Measurements from ENCODE around the gene TOX2. TPM values are rescaled to one million over a fixed set of nuclear protein-coding genes. Genes with fewer than 3 reads are reported as not detected.
A peak's percentile ranks its signal among the peaks of the same experiment; 100 is the strongest.

TOX2 gene
- total and polyA plus RNA-seq, 2 of the 4 experiments (the other 2 are of a cell fraction): 1.3 to 17.5 TPM

DNA sequence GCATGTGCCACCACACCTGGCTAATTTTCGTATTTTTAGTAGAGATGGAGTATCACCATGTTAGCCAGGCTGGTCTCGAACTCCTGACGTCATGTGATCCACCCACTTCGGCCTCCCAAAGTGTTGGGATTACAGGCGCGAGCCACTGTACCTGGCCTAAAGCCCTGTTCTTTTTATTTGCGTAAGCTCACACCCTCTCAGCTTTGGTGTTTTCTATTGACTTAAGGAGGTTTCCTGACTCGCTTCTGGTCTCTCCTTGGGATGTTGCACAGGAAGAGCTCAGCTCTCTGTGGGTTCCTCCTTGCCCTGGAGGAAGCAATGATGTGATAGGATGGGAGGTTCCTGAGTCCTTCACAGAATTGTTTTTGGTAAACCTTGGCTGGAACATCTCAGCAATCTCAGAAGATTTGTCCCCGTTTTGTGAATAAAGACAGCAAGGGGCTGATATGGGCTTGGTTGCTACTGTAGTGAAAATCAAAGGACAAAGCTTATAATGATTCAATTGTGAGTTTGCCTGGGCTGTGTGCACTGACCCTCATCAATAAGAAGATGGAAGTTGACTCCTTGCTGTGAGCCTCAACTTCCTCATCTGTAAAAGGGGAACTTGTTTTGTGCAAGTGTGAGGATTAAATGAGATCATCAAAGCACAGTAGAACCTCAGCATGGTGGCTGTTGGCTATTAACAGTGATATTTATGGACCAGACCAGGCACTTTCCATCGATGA, 27.0 kb downstream of the TOX2 start:
- no peaks in the 10 kb centered on the region for H3K36me3 ChIP-seq (ENCODE audit: control insufficient read depth, insufficient read depth, low read length)
- ChIA-PET CTCF (interaction anchor here (0.6 to 1.7 kb wide), 3 partner anchors 25 to 493 kb away, joined by 3 to 5 read pairs (median 4); no protein-coding TSS in a partner anchor), POLR2A (ENCODE audit: unreplicated experiment) (no interaction called here)
- peak overlapping the region; percentile 99 for H2BK15ac ChIP-seq (ENCODE audit: low read depth, low read length)
- in situ Hi-C loops (cut with MboI; ENCODE audit: low sequenced_read_pairs): loop anchor here (25.0 kb wide), 1 partner anchor 1846 kb away; the partner anchor contains the start of genes DNTTIP1 and WFDC3
- peaks cover 32 to 94% of the 10 kb centered on the region in 2 experiments for H3K79me1 ChIP-seq (ENCODE audit: low read depth in 1 of 2, low read length in 2 of 2)
- TF ChIP-seq MXI1 (IDR thresholded peaks at IDR 0.05; ENCODE audit: borderline replicate concordance, low read depth, low read length) (no peak), BHLHE40 (IDR thresholded peaks at IDR 0.05; ENCODE audit: low read depth, low read length) (no peak), MAFK (IDR thresholded peaks at IDR 0.05; ENCODE audit: low read depth, low read length) (no peak), CEBPB (IDR thresholded peaks at IDR 0.05; ENCODE audit: low read depth, low read length) (no peak), FOS (IDR thresholded peaks at IDR 0.05; ENCODE audit: low read depth, low read length) (no peak), SMC3 (IDR thresholded peaks at IDR 0.05; ENCODE audit: low read depth, low read length) (no peak), RCOR1 (IDR thresholded peaks at IDR 0.05; ENCODE audit: insufficient replicate concordance, low read length) (no peak), MAZ (IDR thresholded peaks at IDR 0.05; ENCODE audit: borderline replicate concordance, low read depth, low read length) (no peak), NFE2L2 (IDR thresholded peaks at IDR 0.05; ENCODE audit: low read depth, low read length) (no peak), RAD21 (IDR thresholded peaks at IDR 0.05; ENCODE audit: low read length) (no peak)
- TF ChIP-seq, protein P1, sequence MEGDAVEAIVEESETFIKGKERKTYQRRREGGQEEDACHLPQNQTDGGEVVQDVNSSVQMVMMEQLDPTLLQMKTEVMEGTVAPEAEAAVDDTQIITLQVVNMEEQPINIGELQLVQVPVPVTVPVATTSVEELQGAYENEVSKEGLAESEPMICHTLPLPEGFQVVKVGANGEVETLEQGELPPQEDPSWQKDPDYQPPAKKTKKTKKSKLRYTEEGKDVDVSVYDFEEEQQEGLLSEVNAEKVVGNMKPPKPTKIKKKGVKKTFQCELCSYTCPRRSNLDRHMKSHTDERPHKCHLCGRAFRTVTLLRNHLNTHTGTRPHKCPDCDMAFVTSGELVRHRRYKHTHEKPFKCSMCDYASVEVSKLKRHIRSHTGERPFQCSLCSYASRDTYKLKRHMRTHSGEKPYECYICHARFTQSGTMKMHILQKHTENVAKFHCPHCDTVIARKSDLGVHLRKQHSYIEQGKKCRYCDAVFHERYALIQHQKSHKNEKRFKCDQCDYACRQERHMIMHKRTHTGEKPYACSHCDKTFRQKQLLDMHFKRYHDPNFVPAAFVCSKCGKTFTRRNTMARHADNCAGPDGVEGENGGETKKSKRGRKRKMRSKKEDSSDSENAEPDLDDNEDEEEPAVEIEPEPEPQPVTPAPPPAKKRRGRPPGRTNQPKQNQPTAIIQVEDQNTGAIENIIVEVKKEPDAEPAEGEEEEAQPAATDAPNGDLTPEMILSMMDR (conservative IDR thresholded peaks at IDR 0.05; ENCODE audit: low read depth, low read length): no peak
- 80% methylated on average over 1 of the region's 10 CpGs; no CpG with 5 or more reads in 1 of the 2 experiments for whole genome bisulfite sequencing, 2 experiments (ENCODE audit: extremely low coverage in 2 of 2, insufficient read length in 1 of 2)
- peak overlapping the region; percentile 77; the same call in 1 of the 2 replicates for H3K27ac ChIP-seq (ENCODE audit: insufficient read depth, low read length)
- H3K4me1 ChIP-seq (ENCODE audit: control insufficient read depth, insufficient read depth, low read length): peaks cover 45% of the 10 kb centered on the region
- BruUV-seq (replicated peaks): no TSS peak
- no peak overlapping the region for H3K4me2 ChIP-seq (ENCODE audit: low read depth, low read length)
- peak overlapping the region; percentile 91 for H2BK5ac ChIP-seq (ENCODE audit: low read depth, low read length, poor library complexity, severe bottlenecking)
- DNase-seq (peak; percentile 39), ATAC-seq (ENCODE audit: low read depth) (no peak)
- peak overlapping the region; percentile 78 to 89 for H4K8ac ChIP-seq (ENCODE audit: low read depth in 2 of 2, low read length in 2 of 2)
- no peaks in the 10 kb centered on the region for H3K27me3 ChIP-seq (ENCODE audit: control insufficient read depth, insufficient read depth, low read length)
- dilution Hi-C loops (cut with HindIII; ENCODE audit: low sequenced_read_pairs, unreplicated experiment): no loop called here
- peak overlapping the region; percentile 92 for H2AK5ac ChIP-seq (ENCODE audit: low read depth, low read length)
- no peaks in the 10 kb centered on the region for H3K9me3 ChIP-seq (ENCODE audit: control insufficient read depth, insufficient read depth, low read length)
- H4K20me1 ChIP-seq (ENCODE audit: insufficient read depth, low read length): peaks cover 21% of the 10 kb centered on the region; the same call in 1 of the 2 replicates
- no peak overlapping the region for H3K4me3 ChIP-seq (ENCODE audit: insufficient read depth, low read depth, low read length)
- peak overlapping the region; percentile 92 for H4K5ac ChIP-seq (ENCODE audit: low read depth, low read length)
- H2AFZ ChIP-seq (replicated peaks; ENCODE audit: low read length, poor library complexity): no peak overlapping the region
- H3K56ac ChIP-seq (ENCODE audit: extremely low read depth, insufficient read depth, low read length): peak overlapping the region; percentile 47; the same call in 1 of the 2 replicates
- H3K9ac ChIP-seq (ENCODE audit: low read depth, low read length): 0 out of 2 replicates have a peak overlapping the region, but pooled peaks have one; percentile 45
- peak overlapping the region; percentile 88 for H3K14ac ChIP-seq (replicated peaks; ENCODE audit: low read depth, low read length)
- H2BK20ac ChIP-seq (ENCODE audit: low read depth, low read length): peak overlapping the region; percentile 90
- H3K18ac ChIP-seq (ENCODE audit: low read depth, low read length): peak overlapping the region; percentile 67
- peak overlapping the region; percentile 92 for H4K91ac ChIP-seq (ENCODE audit: insufficient read depth, low read depth, low read length)
- H3K23ac ChIP-seq (ENCODE audit: low read depth, low read length): peak overlapping the region; percentile 89
- peak overlapping the region; percentile 89 for H2BK120ac ChIP-seq (ENCODE audit: low read depth, low read length)
- H3K4ac ChIP-seq (ENCODE audit: low read depth, low read length): peak overlapping the region; percentile 92
- H3K9me1 ChIP-seq (ENCODE audit: insufficient read depth, low read length): peaks cover 58% of the 10 kb centered on the region
- H2AK9ac ChIP-seq (replicated peaks; ENCODE audit: low read depth, low read length, poor library complexity): peak overlapping the region; percentile 89
- intact Hi-C loops (cut with micrococcal nuclease): loop anchor here (5.0 to 10.0 kb wide), 2 partner anchors 76 to 133 kb away; no protein-coding TSS in a partner anchor

All from IMR-90 (cell line).